ENCODE measurements around the gene GATAD2A. TPM values are rescaled to one million over a fixed set of nuclear protein-coding genes. Genes with fewer than 3 reads are reported as not detected.

Gene GATAD2A
- total and polyA plus RNA-seq, 9 of the 15 experiments (the other 6 are each of a cell fraction or from before 2014, with no cell fraction given) = 2.4 to 226 (median 44.2) TPM

- TF ChIP-seq ZFP30 (CRISPR knock-in tag; IDR thresholded peaks at IDR 0.05; ENCODE audit: borderline replicate concordance) (no peak), TAL1 (IDR thresholded peaks at IDR 0.05) (no peak), CHD1 (IDR thresholded peaks at IDR 0.05; ENCODE audit: low read length) (no peak), SMARCA5 (IDR thresholded peaks at IDR 0.05) (no peak), HDAC8 (tag; IDR thresholded peaks at IDR 0.05) (no peak), ZNF224 (CRISPR knock-in tag; IDR thresholded peaks at IDR 0.05) (no peak), CBFA2T2 (conservative IDR thresholded peaks at IDR 0.05) (no peak), ZEB2 (IDR thresholded peaks at IDR 0.05) (no peak), TSC22D4 (tag; IDR thresholded peaks at IDR 0.05) (no peak), CBX5 (IDR thresholded peaks at IDR 0.05; ENCODE audit: borderline replicate concordance, low read depth) (no peak), E2F1 (CRISPR knock-in tag; IDR thresholded peaks at IDR 0.05) (no peak), ZNF239 (CRISPR knock-in tag; IDR thresholded peaks at IDR 0.05) (no peak; the same call in 1 of the 2 replicates), MTA2 (IDR thresholded peaks at IDR 0.05; ENCODE audit: low read depth) (no peak), ZNF134 (CRISPR knock-in tag; conservative IDR thresholded peaks at IDR 0.05) (no peak), ZFX (CRISPR knock-in tag; IDR thresholded peaks at IDR 0.05) (no peak), HIVEP1 (CRISPR knock-in tag; IDR thresholded peaks at IDR 0.05) (no peak), ZBTB40 (IDR thresholded peaks at IDR 0.05) (no peak), ZBTB40 (CRISPR knock-in tag; IDR thresholded peaks at IDR 0.05) (no peak)
- TF ChIP-seq, protein P1, sequence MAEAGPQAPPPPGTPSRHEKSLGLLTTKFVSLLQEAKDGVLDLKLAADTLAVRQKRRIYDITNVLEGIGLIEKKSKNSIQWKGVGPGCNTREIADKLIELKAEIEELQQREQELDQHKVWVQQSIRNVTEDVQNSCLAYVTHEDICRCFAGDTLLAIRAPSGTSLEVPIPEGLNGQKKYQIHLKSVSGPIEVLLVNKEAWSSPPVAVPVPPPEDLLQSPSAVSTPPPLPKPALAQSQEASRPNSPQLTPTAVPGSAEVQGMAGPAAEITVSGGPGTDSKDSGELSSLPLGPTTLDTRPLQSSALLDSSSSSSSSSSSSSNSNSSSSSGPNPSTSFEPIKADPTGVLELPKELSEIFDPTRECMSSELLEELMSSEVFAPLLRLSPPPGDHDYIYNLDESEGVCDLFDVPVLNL (CRISPR knock-in tag; IDR thresholded peaks at IDR 0.05; ENCODE audit: low read depth) = no peak
Measured at GRCh38 chr19:19487950-19488874, 82.7 kb downstream of the GATAD2A start (continued).
